Activated B cell treated with CpG ODN at 0.5 μM for 24 hours (primary cell): Measurements from ENCODE around the gene CASP1. TPM values are rescaled to one million over a fixed set of nuclear protein-coding genes. Genes with fewer than 3 reads are reported as not detected.
"Not testable (repeated sequence)": the region's sequence is repeated elsewhere in the genome, so short reads cannot be mapped to it uniquely, and the experiment has no call there.

Source experiments
- ATAC-seq: fragments of 200-7000 bp; cut with Tn5 transposase; one replicate; pipeline ENCODE4 v1.10.0; 2021; ENCODE audit warnings: low read depth, mild to moderate bottlenecking, moderate library complexity
- CTCF ChIA-PET: fragments of 350-600 bp; sonication (Branson Sonifier 250); formaldehyde crosslinking; loops from one replicate; lab custom pipeline; 2021; ENCODE audit warnings: antibody characterized with exemption; lab: Charles Lee
- POLR2A ChIA-PET: fragments of 350-600 bp; sonication (Branson Sonifier 250); formaldehyde crosslinking; loops from one replicate; lab custom pipeline; 2021; ENCODE audit warnings: antibody characterized with exemption; lab: Charles Lee
- DNase-seq: peaks from one replicate; pipeline ENCODE4 v3.0.0; 2022
- H3K27ac Mint-ChIP-seq: one replicate; pipeline ENCODE4 v1.8.0; 2020; ENCODE audit warnings: mixed read lengths
- H3K27me3 Mint-ChIP-seq: one replicate; pipeline ENCODE4 v1.8.0; 2021; ENCODE audit warnings: mixed read lengths
- H3K36me3 Mint-ChIP-seq: one replicate; pipeline ENCODE4 v1.8.0; 2021; ENCODE audit warnings: low read depth, mixed read lengths
- H3K4me1 Mint-ChIP-seq: one replicate; pipeline ENCODE4 v1.8.0; 2021; ENCODE audit warnings: mixed read lengths
- H3K4me3 Mint-ChIP-seq: one replicate; pipeline ENCODE4 v1.8.0; 2020; ENCODE audit warnings: mild to moderate bottlenecking, mixed read lengths
- H3K9me3 Mint-ChIP-seq: one replicate; pipeline ENCODE4 v1.8.0; 2020; ENCODE audit warnings: mixed read lengths
- intact Hi-C: fragments of 100-400 bp; cut with micrococcal nuclease; formaldehyde crosslinking; loops from one replicate; pipeline ENCODE4 v1.15.1; 2024
- total RNA-seq: library from RNA; stranded (reverse); gene quantifications from 2 replicates; pipeline ENCODE4 v1.2.3, GENCODE V29; 2022
- TF ChIP-seq, protein P1 (sequence below): fragments of 200-600 bp; IDR thresholded peaks from one replicate; pipeline ENCODE4 v1.8.0; 2022; ENCODE audit warnings: antibody characterized with exemption, mild to moderate bottlenecking

CASP1 gene
- total RNA-seq = 35.7 and 47.0 TPM in 2 replicates

DNA sequence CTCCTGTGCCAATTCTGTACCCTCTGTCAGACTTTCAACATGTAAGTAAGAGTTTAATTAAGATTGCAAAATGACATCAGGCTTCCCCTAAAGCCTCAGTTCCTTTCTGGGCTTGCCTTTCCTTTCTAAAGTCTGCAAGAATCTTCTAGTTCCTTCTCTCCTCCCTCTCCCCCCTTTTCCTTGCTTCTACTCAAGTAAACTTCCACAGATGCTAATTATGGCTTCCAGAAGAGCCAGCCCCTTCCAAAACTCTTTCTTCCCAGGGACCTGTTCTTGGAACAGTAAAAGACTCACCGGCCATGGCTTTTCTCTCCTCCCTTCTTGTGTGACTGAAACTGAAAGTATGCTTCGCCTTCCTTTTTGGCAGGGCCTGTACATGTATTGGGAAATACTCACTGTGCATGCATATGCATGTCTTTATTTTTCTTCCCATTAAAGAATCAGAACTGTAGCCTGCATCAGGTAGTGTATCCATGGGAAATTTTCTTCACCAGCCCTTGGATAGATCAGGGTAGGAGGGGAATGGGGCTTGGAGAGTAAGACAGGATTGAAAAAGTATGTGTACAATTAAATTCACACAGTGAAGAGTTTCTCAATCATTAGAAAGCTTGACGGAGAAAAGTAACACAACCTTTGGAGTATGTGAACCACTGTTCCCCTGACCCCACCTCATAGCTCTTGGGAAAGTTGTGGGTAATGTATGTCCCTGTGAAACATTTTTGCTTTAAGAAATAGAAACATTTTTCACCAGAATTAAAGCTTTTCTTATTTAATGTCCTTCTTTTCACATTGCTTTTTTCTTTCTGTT, at the start of gene CASP1:
TSS of gene CASP1 (minus strand) at position 332 of the 808 bp plus-strand sequence. CDS start at position 301, 31 bp downstream.
- TF ChIP-seq, protein P1, sequence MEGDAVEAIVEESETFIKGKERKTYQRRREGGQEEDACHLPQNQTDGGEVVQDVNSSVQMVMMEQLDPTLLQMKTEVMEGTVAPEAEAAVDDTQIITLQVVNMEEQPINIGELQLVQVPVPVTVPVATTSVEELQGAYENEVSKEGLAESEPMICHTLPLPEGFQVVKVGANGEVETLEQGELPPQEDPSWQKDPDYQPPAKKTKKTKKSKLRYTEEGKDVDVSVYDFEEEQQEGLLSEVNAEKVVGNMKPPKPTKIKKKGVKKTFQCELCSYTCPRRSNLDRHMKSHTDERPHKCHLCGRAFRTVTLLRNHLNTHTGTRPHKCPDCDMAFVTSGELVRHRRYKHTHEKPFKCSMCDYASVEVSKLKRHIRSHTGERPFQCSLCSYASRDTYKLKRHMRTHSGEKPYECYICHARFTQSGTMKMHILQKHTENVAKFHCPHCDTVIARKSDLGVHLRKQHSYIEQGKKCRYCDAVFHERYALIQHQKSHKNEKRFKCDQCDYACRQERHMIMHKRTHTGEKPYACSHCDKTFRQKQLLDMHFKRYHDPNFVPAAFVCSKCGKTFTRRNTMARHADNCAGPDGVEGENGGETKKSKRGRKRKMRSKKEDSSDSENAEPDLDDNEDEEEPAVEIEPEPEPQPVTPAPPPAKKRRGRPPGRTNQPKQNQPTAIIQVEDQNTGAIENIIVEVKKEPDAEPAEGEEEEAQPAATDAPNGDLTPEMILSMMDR = no peak
- Mint-ChIP-seq H3K9me3 (peaks cover 4% of the 10 kb centered on the region), H3K4me3 (peak within 1 kb of the TSS; percentile 94), H3K36me3 (peaks cover 53% of the 10 kb centered on the region), H3K27me3 (no peaks in the 10 kb centered on the region), H3K4me1 (peaks cover 43% of the 10 kb centered on the region), H3K27ac (peak within 1 kb of the TSS; percentile 95)
- POLR2A ChIA-PET = no interaction called here
- ATAC-seq (peak; percentile 82), DNase-seq (no peak)
- intact Hi-C loops = loop anchor here (1.0 to 5.0 kb wide), 2 partner anchors 10 to 68 kb away; partner anchors contain the start of genes CARD16 and CASP4
- CTCF ChIA-PET = no interaction called here

DNA sequence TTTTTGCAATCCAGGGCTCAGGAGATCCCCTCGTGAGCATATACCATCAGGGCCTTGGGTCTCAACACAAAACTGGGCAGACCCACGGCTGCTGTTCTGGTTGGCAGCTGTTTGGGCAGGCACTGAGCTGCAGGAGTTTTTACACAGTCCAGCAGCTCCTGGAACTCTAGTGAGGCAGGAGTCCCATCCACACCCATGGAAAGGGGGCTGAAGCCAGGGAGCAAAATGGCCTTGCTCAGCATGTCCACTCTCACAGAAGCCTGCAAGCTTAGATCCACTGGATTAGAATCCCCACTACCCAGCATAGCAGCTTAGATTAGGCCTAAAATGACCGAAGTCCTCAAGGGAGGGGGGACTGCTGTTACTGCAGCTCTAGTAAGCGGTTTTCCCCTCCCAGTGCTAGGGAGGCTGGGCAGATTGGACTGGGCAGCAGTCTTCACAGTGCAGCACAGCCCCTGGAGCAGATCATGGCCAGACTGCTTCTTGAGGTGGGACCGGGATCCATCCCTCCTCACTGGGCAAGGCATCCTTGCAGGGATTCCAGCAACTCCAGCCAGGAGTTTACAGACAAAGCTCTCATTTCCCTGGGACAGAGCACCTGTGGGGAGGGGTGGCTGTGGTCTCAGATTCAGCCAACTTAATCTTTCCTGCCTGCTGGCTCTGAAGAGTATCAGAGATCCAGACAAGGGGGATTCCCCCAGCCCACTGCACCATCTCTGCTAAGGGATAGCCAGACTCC, 46.6 kb upstream of the CASP1 start:
- intact Hi-C loops = no loop called here
- CTCF ChIA-PET = no interaction called here
- ATAC-seq (no peak), DNase-seq (no peak)
- Mint-ChIP-seq H3K4me3 (no peak overlapping the region), H3K4me1 (peaks cover 9% of the 10 kb centered on the region), H3K9me3 (no peaks in the 10 kb centered on the region), H3K36me3 (no peaks in the 10 kb centered on the region), H3K27ac (no peak overlapping the region), H3K27me3 (peaks cover 30% of the 10 kb centered on the region)
- POLR2A ChIA-PET = no interaction called here
- TF ChIP-seq, protein P1 = no peak

DNA sequence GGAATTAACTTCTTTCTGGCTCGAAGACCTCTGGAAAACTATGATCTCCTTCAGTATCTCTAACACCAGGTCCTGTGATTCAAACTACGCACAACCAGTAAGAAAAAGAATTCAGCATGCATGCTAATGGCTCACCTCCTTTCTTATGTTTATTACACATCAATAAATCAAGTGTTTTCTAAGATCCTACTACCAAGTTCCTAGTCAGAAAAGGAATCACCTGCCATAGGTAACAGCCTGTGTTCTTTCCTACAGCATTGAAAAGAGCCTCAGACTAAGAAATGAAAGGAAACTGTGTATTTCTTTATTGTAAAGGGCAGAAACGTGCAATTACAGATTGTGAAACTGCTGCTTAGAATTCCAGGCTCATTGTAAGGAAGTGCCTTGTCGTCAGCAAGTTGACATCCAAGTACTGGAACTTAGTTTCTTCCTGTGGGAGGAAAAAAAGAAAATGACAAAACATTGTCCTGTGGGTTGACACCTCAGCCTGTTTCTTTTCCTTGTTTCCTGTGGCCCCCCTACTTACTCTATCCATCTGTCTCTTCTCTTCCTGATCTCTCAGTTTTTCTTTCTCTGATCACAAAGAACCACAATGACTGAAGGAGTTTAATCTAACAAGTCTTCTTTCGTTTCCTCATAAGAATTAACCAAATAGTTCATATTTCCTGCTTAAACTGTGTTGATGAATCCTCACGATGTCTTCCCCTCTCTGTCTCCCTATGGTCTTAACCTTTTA, 45.4 kb upstream of the CASP1 start:
- intact Hi-C loops = not testable (repeated sequence)

GRCh38 chr11:105078283-105078682, 43.3 kb upstream of the CASP1 start:
- H3K4me3 Mint-ChIP-seq = no peak overlapping the region
- ATAC-seq (no peak), DNase-seq (no peak)
- no peak overlapping the region for H3K27ac Mint-ChIP-seq
- intact Hi-C loops = no loop called here
- H3K4me1 Mint-ChIP-seq = peaks cover 9% of the 10 kb centered on the region
- TF ChIP-seq, protein P1 = no peak
- ChIA-PET POLR2A (no interaction called here), CTCF (no interaction called here)
- no peaks in the 10 kb centered on the region for H3K9me3 Mint-ChIP-seq
- no peaks in the 10 kb centered on the region for H3K36me3 Mint-ChIP-seq
- peaks cover 26% of the 10 kb centered on the region for H3K27me3 Mint-ChIP-seq

More for the DNA sequence above, 45.4 kb upstream of the CASP1 start:
- H3K27ac Mint-ChIP-seq, POLR2A ChIA-PET, H3K4me3 Mint-ChIP-seq, H3K9me3 Mint-ChIP-seq, H3K4me1 Mint-ChIP-seq, CTCF ChIA-PET, H3K36me3 Mint-ChIP-seq, DNase-seq, ATAC-seq: not testable (repeated sequence)
- peaks cover 26% of the 10 kb centered on the region for H3K27me3 Mint-ChIP-seq

- DNase-seq, H3K36me3 Mint-ChIP-seq, ATAC-seq, H3K27ac Mint-ChIP-seq, POLR2A ChIA-PET, H3K4me1 Mint-ChIP-seq, CTCF ChIA-PET, H3K4me3 Mint-ChIP-seq, H3K9me3 Mint-ChIP-seq: not testable (repeated sequence)
- H3K27me3 Mint-ChIP-seq = peaks cover 21% of the 10 kb centered on the region
- intact Hi-C loops = loop anchor here (1.0 kb wide), 1 partner anchor 29 kb away; no protein-coding TSS in a partner anchor
These were observed 42.3 kb upstream of the CASP1 start for GRCh38 chr11:105077141-105077790.
